ENCODE measurements around the gene SCN3A. TPM values are rescaled to one million over a fixed set of nuclear protein-coding genes. Genes with fewer than 3 reads are reported as not detected.

Gene SCN3A
- total and polyA plus RNA-seq, 5 donors from 2014 or later, result 0.09 TPM; not detected in 4

GRCh38 chr2:165060411-165060810 lies 143.4 kb downstream of the SCN3A start:
- H3K27me3 ChIP-seq (ENCODE audit: control insufficient read depth, insufficient read depth, low read length), result no peaks in the 10 kb centered on the region
- H3K27ac ChIP-seq (ENCODE audit: insufficient read depth, low read length, poor library complexity, severe bottlenecking), result no peak overlapping the region
- no peaks in the 10 kb centered on the region for H3K4me1 ChIP-seq (ENCODE audit: control insufficient read depth, insufficient read depth, low read length, poor library complexity, severe bottlenecking)
- no peak for DNase-seq
- Mint-ChIP-seq H3K27ac (no peak overlapping the region), H3K4me1 (no peaks in the 10 kb centered on the region), H3K9me3 (peaks cover 0 to 3% (median 0%) of the 10 kb centered on the region in 7 donors), H3K4me3 (no peak overlapping the region), H3K36me3 (no peaks in the 10 kb centered on the region), H3K27me3 (no peaks in the 10 kb centered on the region)
- no peaks in the 10 kb centered on the region for H3K36me3 ChIP-seq (ENCODE audit: control insufficient read depth, insufficient read depth, low read length)
- ATAC-seq (ENCODE audit: low read depth in 2 of 2), result no peak
- no peak overlapping the region for H3K4me3 ChIP-seq (ENCODE audit: low read depth, low read length)
- H3K9me3 ChIP-seq (ENCODE audit: control insufficient read depth in 2 of 2, low read length in 2 of 2), result no peaks in the 10 kb centered on the region

GRCh38 chr2:165058476-165059265 lies 145.2 kb downstream of the SCN3A start:
- Mint-ChIP-seq H3K4me1 (no peaks in the 10 kb centered on the region), H3K27ac (no peak overlapping the region), H3K27me3 (no peaks in the 10 kb centered on the region), H3K4me3 (no peak overlapping the region), H3K36me3 (no peaks in the 10 kb centered on the region), H3K9me3 (peaks cover 0 to 3% (median 0%) of the 10 kb centered on the region in 7 donors)
- Histone ChIP-seq H3K27me3 (ENCODE audit: control insufficient read depth, insufficient read depth, low read length) (no peaks in the 10 kb centered on the region), H3K27ac (ENCODE audit: insufficient read depth, low read length, poor library complexity, severe bottlenecking) (no peak overlapping the region), H3K9me3 (ENCODE audit: control insufficient read depth in 2 of 2, low read length in 2 of 2) (no peaks in the 10 kb centered on the region), H3K36me3 (ENCODE audit: control insufficient read depth, insufficient read depth, low read length) (no peaks in the 10 kb centered on the region), H3K4me1 (ENCODE audit: control insufficient read depth, insufficient read depth, low read length, poor library complexity, severe bottlenecking) (no peaks in the 10 kb centered on the region), H3K4me3 (ENCODE audit: low read depth, low read length) (no peak overlapping the region)
- DNase-seq (no peak), ATAC-seq (ENCODE audit: low read depth in 2 of 2) (no peak)

- H3K27ac ChIP-seq (ENCODE audit: insufficient read depth, low read length, poor library complexity, severe bottlenecking), result no peak overlapping the region
- H3K27me3 ChIP-seq (ENCODE audit: control insufficient read depth, insufficient read depth, low read length), result no peaks in the 10 kb centered on the region
- no peaks in the 10 kb centered on the region for H3K4me1 Mint-ChIP-seq
- no peak overlapping the region for H3K27ac Mint-ChIP-seq
- no peaks in the 10 kb centered on the region for H3K4me1 ChIP-seq (ENCODE audit: control insufficient read depth, insufficient read depth, low read length, poor library complexity, severe bottlenecking)
- H3K27me3 Mint-ChIP-seq, result no peaks in the 10 kb centered on the region
- no peak for DNase-seq
- H3K36me3 ChIP-seq (ENCODE audit: control insufficient read depth, insufficient read depth, low read length), result no peaks in the 10 kb centered on the region
- H3K4me3 ChIP-seq (ENCODE audit: low read depth, low read length), result no peak overlapping the region
- no peak overlapping the region for H3K4me3 Mint-ChIP-seq
- no peak for ATAC-seq (ENCODE audit: low read depth in 2 of 2)
- no peaks in the 10 kb centered on the region for H3K9me3 ChIP-seq (ENCODE audit: control insufficient read depth in 2 of 2, low read length in 2 of 2)
- no peaks in the 10 kb centered on the region for H3K36me3 Mint-ChIP-seq
- peaks cover 0 to 3% (median 0%) of the 10 kb centered on the region in 7 donors for H3K9me3 Mint-ChIP-seq
Measured at GRCh38 chr2:165057931-165058330, 145.9 kb downstream of the SCN3A start.

- no peaks in the 10 kb centered on the region for H3K27me3 Mint-ChIP-seq
- peaks cover 0 to 3% (median 0%) of the 10 kb centered on the region in 7 donors for H3K9me3 Mint-ChIP-seq
- no peak overlapping the region for H3K27ac ChIP-seq (ENCODE audit: insufficient read depth, low read length, poor library complexity, severe bottlenecking)
- no peaks in the 10 kb centered on the region for H3K4me1 ChIP-seq (ENCODE audit: control insufficient read depth, insufficient read depth, low read length, poor library complexity, severe bottlenecking)
- no peaks in the 10 kb centered on the region for H3K36me3 Mint-ChIP-seq
- ATAC-seq (ENCODE audit: low read depth in 2 of 2) (no peak), DNase-seq (no peak)
- H3K4me3 Mint-ChIP-seq, result no peak overlapping the region
- no peaks in the 10 kb centered on the region for H3K36me3 ChIP-seq (ENCODE audit: control insufficient read depth, insufficient read depth, low read length)
- no peaks in the 10 kb centered on the region for H3K27me3 ChIP-seq (ENCODE audit: control insufficient read depth, insufficient read depth, low read length)
- no peak overlapping the region for H3K4me3 ChIP-seq (ENCODE audit: low read depth, low read length)
- H3K4me1 Mint-ChIP-seq, result no peaks in the 10 kb centered on the region
- H3K9me3 ChIP-seq (ENCODE audit: control insufficient read depth in 2 of 2, low read length in 2 of 2), result no peaks in the 10 kb centered on the region
- no peak overlapping the region for H3K27ac Mint-ChIP-seq
Measured at GRCh38 chr2:165057308-165057707, 146.5 kb downstream of the SCN3A start.

- no peaks in the 10 kb centered on the region for H3K4me1 Mint-ChIP-seq
- Histone ChIP-seq H3K36me3 (ENCODE audit: control insufficient read depth, insufficient read depth, low read length) (no peaks in the 10 kb centered on the region), H3K27me3 (ENCODE audit: control insufficient read depth, insufficient read depth, low read length) (no peaks in the 10 kb centered on the region), H3K4me3 (ENCODE audit: low read depth, low read length) (no peak overlapping the region), H3K9me3 (ENCODE audit: control insufficient read depth in 2 of 2, low read length in 2 of 2) (no peaks in the 10 kb centered on the region), H3K4me1 (ENCODE audit: control insufficient read depth, insufficient read depth, low read length, poor library complexity, severe bottlenecking) (no peaks in the 10 kb centered on the region), H3K27ac (ENCODE audit: insufficient read depth, low read length, poor library complexity, severe bottlenecking) (no peak overlapping the region)
- H3K27ac Mint-ChIP-seq, result no peak overlapping the region
- H3K27me3 Mint-ChIP-seq, result no peaks in the 10 kb centered on the region
- H3K9me3 Mint-ChIP-seq, result peaks cover 0 to 3% (median 0%) of the 10 kb centered on the region in 7 donors
- ATAC-seq (ENCODE audit: low read depth in 2 of 2) (no peak), DNase-seq (no peak)
- H3K36me3 Mint-ChIP-seq, result no peaks in the 10 kb centered on the region
- no peak overlapping the region for H3K4me3 Mint-ChIP-seq
Measured at GRCh38 chr2:165056564-165056963, 147.3 kb downstream of the SCN3A start.

GRCh38 chr2:165055082-165055851 lies 148.6 kb downstream of the SCN3A start:
- Histone ChIP-seq H3K4me1 (ENCODE audit: control insufficient read depth, insufficient read depth, low read length, poor library complexity, severe bottlenecking) (no peaks in the 10 kb centered on the region), H3K9me3 (ENCODE audit: control insufficient read depth in 2 of 2, low read length in 2 of 2) (no peaks in the 10 kb centered on the region), H3K4me3 (ENCODE audit: low read depth, low read length) (no peak overlapping the region), H3K36me3 (ENCODE audit: control insufficient read depth, insufficient read depth, low read length) (no peaks in the 10 kb centered on the region), H3K27ac (ENCODE audit: insufficient read depth, low read length, poor library complexity, severe bottlenecking) (no peak overlapping the region), H3K27me3 (ENCODE audit: control insufficient read depth, insufficient read depth, low read length) (no peaks in the 10 kb centered on the region)
- H3K27me3 Mint-ChIP-seq, result no peaks in the 10 kb centered on the region
- peaks cover 0 to 2% (median 0%) of the 10 kb centered on the region in 7 donors for H3K9me3 Mint-ChIP-seq
- H3K36me3 Mint-ChIP-seq, result no peaks in the 10 kb centered on the region
- H3K4me1 Mint-ChIP-seq, result no peaks in the 10 kb centered on the region
- H3K4me3 Mint-ChIP-seq, result no peak overlapping the region
- no peak overlapping the region for H3K27ac Mint-ChIP-seq
- ATAC-seq (ENCODE audit: low read depth in 2 of 2) (no peak), DNase-seq (no peak)

GRCh38 chr2:165054652-165055051 lies 149.2 kb downstream of the SCN3A start:
- peaks cover 0 to 3% (median 0%) of the 10 kb centered on the region in 7 donors for H3K9me3 Mint-ChIP-seq
- H3K36me3 Mint-ChIP-seq, result no peaks in the 10 kb centered on the region
- no peaks in the 10 kb centered on the region for H3K27me3 Mint-ChIP-seq
- Histone ChIP-seq H3K4me3 (ENCODE audit: low read depth, low read length) (no peak overlapping the region), H3K27me3 (ENCODE audit: control insufficient read depth, insufficient read depth, low read length) (no peaks in the 10 kb centered on the region), H3K36me3 (ENCODE audit: control insufficient read depth, insufficient read depth, low read length) (no peaks in the 10 kb centered on the region), H3K4me1 (ENCODE audit: control insufficient read depth, insufficient read depth, low read length, poor library complexity, severe bottlenecking) (no peaks in the 10 kb centered on the region), H3K27ac (ENCODE audit: insufficient read depth, low read length, poor library complexity, severe bottlenecking) (no peak overlapping the region), H3K9me3 (ENCODE audit: control insufficient read depth in 2 of 2, low read length in 2 of 2) (no peaks in the 10 kb centered on the region)
- DNase-seq (no peak), ATAC-seq (ENCODE audit: low read depth in 2 of 2) (no peak)
- H3K4me3 Mint-ChIP-seq, result no peak overlapping the region
- no peak overlapping the region for H3K27ac Mint-ChIP-seq
- H3K4me1 Mint-ChIP-seq, result no peaks in the 10 kb centered on the region

Data from CD4-positive, CD25-positive, alpha-beta regulatory T cell (primary cell).